SK-N-SH (cell line): ENCODE results near the gene RASGEF1C.

Experiments
- CTCF ChIP-seq: fragments of 200-600 bp; sonication (generic); IDR thresholded peaks from 2 replicates; pipeline ENCODE4 v1.6.1; 2017; ENCODE audit warnings: antibody characterized with exemption, mild to moderate bottlenecking, moderate library complexity
- EP300 ChIP-seq, 2 experiments: IDR thresholded peaks; 2 replicates each; pipeline versions ENCODE4 v1.4.0 to v1.6.1; 2012; ENCODE audit warnings: borderline replicate concordance in 1 of 2, low read depth in 1 of 2, low read length in 1 of 2
- MXI1 ChIP-seq: IDR thresholded peaks from 2 replicates; pipeline ENCODE4 v1.6.1; 2012; ENCODE audit warnings: mild to moderate bottlenecking, low read depth, low read length, improper control_type of control experiment
- REST ChIP-seq: IDR thresholded peaks from 2 replicates; pipeline ENCODE4 v1.6.1; 2012; ENCODE audit warnings: mild to moderate bottlenecking, low read depth, low read length, moderate library complexity
- USF2 ChIP-seq: fragments of 150-350 bp; IDR thresholded peaks from 2 replicates; pipeline ENCODE4 v1.6.1; 2017; ENCODE audit warnings: antibody characterized with exemption, low read length, low read depth, borderline replicate concordance

GRCh38 chr5:180098991-180099732 is 109.8 kb downstream of the RASGEF1C start:
- TF ChIP-seq EP300 (IDR thresholded peaks at IDR 0.05; ENCODE audit: borderline replicate concordance in 1 of 2, low read depth in 1 of 2, low read length in 1 of 2) (no peak), CTCF (no peak), MXI1 (no peak), USF2 (no peak), REST (no peak)
